Neural cell (in vitro differentiated cells): ENCODE data around the gene ZNRF1. TPM values are rescaled to one million over a fixed set of nuclear protein-coding genes. Genes with fewer than 3 reads are reported as not detected.

Experiments used
- H2AFZ ChIP-seq: fragments of 200-600, 300-800 bp; sonication (generic), shearing (Covaris generic); 2 replicates; pipeline ENCODE4 v1.6.0; 2014; ENCODE audit warnings: low read depth, mild to moderate bottlenecking, antibody characterized with exemption, low read length, moderate library complexity
- H3F3A ChIP-seq: fragments of 200-600 bp; shearing (Covaris generic); 2 replicates; pipeline ENCODE4 v1.6.1; 2016; ENCODE audit warnings: mild to moderate bottlenecking, moderate library complexity, mixed read lengths, antibody characterized with exemption, low read length; ENCODE audit not compliant: insufficient read depth, poor library complexity, severe bottlenecking
- H3K27ac ChIP-seq: fragments of 200-600, 300-800 bp; sonication (generic), shearing (Covaris generic); 2 replicates; pipeline ENCODE4 v1.5.1; 2014; ENCODE audit warnings: mild to moderate bottlenecking, low read length, moderate library complexity
- H3K27me3 ChIP-seq: fragments of 300-800, 200-600 bp; sonication (generic), shearing (Covaris generic); 2 replicates; pipeline ENCODE4 v1.6.0; 2014; ENCODE audit warnings: mild to moderate bottlenecking, low read depth, low read length, moderate library complexity; ENCODE audit not compliant: insufficient read depth
- H3K36me3 ChIP-seq: fragments of 300-800, 200-600 bp; sonication (generic), shearing (Covaris generic); 2 replicates; pipeline ENCODE4 v1.5.1; 2014; ENCODE audit warnings: mild to moderate bottlenecking, antibody characterized with exemption, low read length, moderate library complexity; ENCODE audit not compliant: insufficient read depth
- H3K4me2 ChIP-seq: fragments of 300-800, 200-600 bp; sonication (generic), shearing (Covaris generic); 2 replicates; pipeline ENCODE4 v1.6.0; 2014; ENCODE audit warnings: mild to moderate bottlenecking, low read length
- H3K4me3 ChIP-seq: fragments of 300-800, 200-600 bp; sonication (generic), shearing (Covaris generic); 2 replicates; pipeline ENCODE4 v1.5.1; 2014; ENCODE audit warnings: mild to moderate bottlenecking, low read length, moderate library complexity
- H3K79me2 ChIP-seq: fragments of 200-600 bp; shearing (Covaris generic); replicated peaks from 2 replicates; pipeline ENCODE4 v1.6.0; 2014; ENCODE audit warnings: mild to moderate bottlenecking, low read length, moderate library complexity; ENCODE audit not compliant: insufficient read depth
- H3K9ac ChIP-seq: fragments of 300-800, 200-600 bp; sonication (generic), shearing (Covaris generic); 2 replicates; pipeline ENCODE4 v1.6.1; 2016; ENCODE audit warnings: mild to moderate bottlenecking, low read length, mixed read lengths
- H3K9me2 ChIP-seq: fragments of 200-600 bp; shearing (Covaris generic); 2 replicates; pipeline ENCODE4 v1.6.1; 2016; ENCODE audit warnings: mild to moderate bottlenecking, low read length, mixed read lengths; ENCODE audit not compliant: insufficient read depth
- H3K9me3 ChIP-seq: fragments of 200-600, 300-800 bp; sonication (generic), shearing (Covaris generic); 2 replicates; pipeline ENCODE4 v1.6.1; 2016; ENCODE audit warnings: mild to moderate bottlenecking, mixed run types, low read length, moderate library complexity, mixed read lengths
- H4K20me1 ChIP-seq: fragments of 200-600 bp; shearing (Covaris generic); 2 replicates; pipeline ENCODE4 v1.6.1; 2016; ENCODE audit warnings: mild to moderate bottlenecking, mixed run types; ENCODE audit not compliant: insufficient read depth
- EP300 ChIP-seq: fragments of 450-650 bp; conservative IDR thresholded peaks from 2 replicates; pipeline ENCODE4 v1.6.1; 2014; ENCODE audit warnings: antibody characterized with exemption, mild to moderate bottlenecking, moderate library complexity; ENCODE audit not compliant: poor library complexity, severe bottlenecking
- EZH2 ChIP-seq: fragments of 200-600, 300-800 bp; shearing (Covaris generic), sonication (generic); IDR thresholded peaks from 2 replicates; pipeline ENCODE4 v1.6.1; 2014; ENCODE audit warnings: antibody characterized with exemption, low read length, borderline replicate concordance, mild to moderate bottlenecking; ENCODE audit not compliant: insufficient read depth, poor library complexity, severe bottlenecking
- MXI1 ChIP-seq: fragments of 450-650 bp; conservative IDR thresholded peaks from 2 replicates; pipeline ENCODE4 v1.6.1; 2014; ENCODE audit warnings: antibody characterized with exemption, mild to moderate bottlenecking; ENCODE audit not compliant: poor library complexity, severe bottlenecking
- POLR2AphosphoS5 ChIP-seq: IDR thresholded peaks from 2 replicates; pipeline ENCODE4 v1.6.1; 2012
- RAD21 ChIP-seq: fragments of 450-650 bp; conservative IDR thresholded peaks from 2 replicates; pipeline ENCODE4 v1.6.1; 2014; ENCODE audit warnings: antibody characterized with exemption, mild to moderate bottlenecking, moderate library complexity
- REST ChIP-seq: IDR thresholded peaks from 2 replicates; pipeline ENCODE4 v1.6.1; 2012; ENCODE audit warnings: borderline replicate concordance
- SMC3 ChIP-seq: fragments of 450-650 bp; conservative IDR thresholded peaks from 2 replicates; pipeline ENCODE4 v1.6.1; 2014; ENCODE audit warnings: antibody characterized with exemption, mild to moderate bottlenecking, moderate library complexity; ENCODE audit not compliant: poor library complexity
- TAF1 ChIP-seq: IDR thresholded peaks from 2 replicates; pipeline ENCODE4 v1.6.1; 2012; ENCODE audit warnings: low read depth
- polyA plus RNA-seq: library from polyadenylated mRNA; depleted of rRNA; stranded (reverse); fragments of >200 nt; gene quantifications from 2 replicates; pipeline ENCODE4 v1.2.3, GENCODE V29; 2014
- TF ChIP-seq, protein P1 (sequence below): fragments of 450-650 bp; IDR thresholded peaks from 2 replicates; pipeline ENCODE4 v1.5.1; 2014; ENCODE audit warnings: antibody characterized with exemption, mild to moderate bottlenecking, moderate library complexity; ENCODE audit not compliant: poor library complexity, severe bottlenecking

The ZNRF1 gene
- polyA plus RNA-seq, 1 donor from 2014 or later = 31.6 TPM

- no peaks in the 10 kb centered on the region for H3K36me3 ChIP-seq
- no peak for TF ChIP-seq EZH2
- TF ChIP-seq MXI1 = no peak
- no peak for TF ChIP-seq RAD21
- no peak for TF ChIP-seq POLR2AphosphoS5
- no peak for TF ChIP-seq TAF1
- TF ChIP-seq, protein P1, sequence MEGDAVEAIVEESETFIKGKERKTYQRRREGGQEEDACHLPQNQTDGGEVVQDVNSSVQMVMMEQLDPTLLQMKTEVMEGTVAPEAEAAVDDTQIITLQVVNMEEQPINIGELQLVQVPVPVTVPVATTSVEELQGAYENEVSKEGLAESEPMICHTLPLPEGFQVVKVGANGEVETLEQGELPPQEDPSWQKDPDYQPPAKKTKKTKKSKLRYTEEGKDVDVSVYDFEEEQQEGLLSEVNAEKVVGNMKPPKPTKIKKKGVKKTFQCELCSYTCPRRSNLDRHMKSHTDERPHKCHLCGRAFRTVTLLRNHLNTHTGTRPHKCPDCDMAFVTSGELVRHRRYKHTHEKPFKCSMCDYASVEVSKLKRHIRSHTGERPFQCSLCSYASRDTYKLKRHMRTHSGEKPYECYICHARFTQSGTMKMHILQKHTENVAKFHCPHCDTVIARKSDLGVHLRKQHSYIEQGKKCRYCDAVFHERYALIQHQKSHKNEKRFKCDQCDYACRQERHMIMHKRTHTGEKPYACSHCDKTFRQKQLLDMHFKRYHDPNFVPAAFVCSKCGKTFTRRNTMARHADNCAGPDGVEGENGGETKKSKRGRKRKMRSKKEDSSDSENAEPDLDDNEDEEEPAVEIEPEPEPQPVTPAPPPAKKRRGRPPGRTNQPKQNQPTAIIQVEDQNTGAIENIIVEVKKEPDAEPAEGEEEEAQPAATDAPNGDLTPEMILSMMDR = no peak
- TF ChIP-seq REST = no peak
- H2AFZ ChIP-seq = no peak overlapping the region
- no peak overlapping the region for H3K4me3 ChIP-seq
- H3K27ac ChIP-seq = no peak overlapping the region
- H3K9me3 ChIP-seq = no peaks in the 10 kb centered on the region
- H4K20me1 ChIP-seq = peaks cover 7% of the 10 kb centered on the region
- no peaks in the 10 kb centered on the region for H3F3A ChIP-seq
- no peaks in the 10 kb centered on the region for H3K9me2 ChIP-seq
- H3K79me2 ChIP-seq = peaks cover 75% of the 10 kb centered on the region
- H3K4me2 ChIP-seq = no peak overlapping the region
- H3K9ac ChIP-seq = no peak overlapping the region
- no peaks in the 10 kb centered on the region for H3K27me3 ChIP-seq
Observed at GRCh38 chr16:75054556-75054947, 55.7 kb downstream of the ZNRF1 start.

DNA sequence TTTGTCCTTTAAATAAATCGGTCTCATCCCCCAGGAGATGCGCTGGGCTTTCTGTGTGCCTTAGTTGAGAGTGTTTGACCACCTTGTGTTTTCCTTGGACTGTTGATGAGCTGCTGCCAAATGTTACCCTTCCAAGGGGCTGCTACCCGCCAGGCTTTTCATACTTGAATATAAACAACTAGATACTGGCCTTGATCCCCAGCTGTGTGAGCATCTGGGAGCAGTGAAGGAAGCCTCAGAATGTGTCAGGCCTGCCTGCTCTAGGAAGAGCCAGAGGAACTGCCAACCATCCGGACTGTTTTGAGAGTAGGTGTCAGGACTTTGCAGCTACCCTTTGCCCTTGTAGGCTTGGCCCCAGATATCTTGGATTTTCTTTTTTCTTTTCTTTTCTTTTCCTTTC, 60.0 kb downstream of the ZNRF1 start:
- no peak overlapping the region for H3K9ac ChIP-seq
- no peak overlapping the region for H2AFZ ChIP-seq
- no peak overlapping the region for H3K4me3 ChIP-seq
- H3K79me2 ChIP-seq = peaks cover 84% of the 10 kb centered on the region
- H3K27ac ChIP-seq = no peak overlapping the region
- TF ChIP-seq SMC3 = no peak
- TF ChIP-seq MXI1 = no peak
- TF ChIP-seq POLR2AphosphoS5 = no peak
- no peak for TF ChIP-seq EZH2
- no peak for TF ChIP-seq TAF1
- no peak for TF ChIP-seq RAD21
- no peak for TF ChIP-seq REST
- TF ChIP-seq, protein P1 = no peak
- no peak for TF ChIP-seq EP300
- H3K9me3 ChIP-seq = no peaks in the 10 kb centered on the region
- no peaks in the 10 kb centered on the region for H3K9me2 ChIP-seq
- H3K4me2 ChIP-seq = no peak overlapping the region
- H3F3A ChIP-seq = no peaks in the 10 kb centered on the region
- no peaks in the 10 kb centered on the region for H3K36me3 ChIP-seq
- peaks cover 5% of the 10 kb centered on the region for H4K20me1 ChIP-seq
- no peaks in the 10 kb centered on the region for H3K27me3 ChIP-seq
